ENCODE results near the gene FKBP8. TPM values are rescaled to one million over a fixed set of nuclear protein-coding genes. Genes with fewer than 3 reads are reported as not detected.

FKBP8 gene
- total RNA-seq, 1 donor from 2014 or later: 175 TPM

- Mint-ChIP-seq H3K9me3 (no peaks in the 10 kb centered on the region), H3K36me3 (ENCODE audit: low read depth) (peaks cover 5% of the 10 kb centered on the region), H3K27ac (ENCODE audit: unreplicated experiment) (no peak overlapping the region), H3K4me1 (no peaks in the 10 kb centered on the region), H3K4me3 (no peak overlapping the region), H3K27me3 (ENCODE audit: low read depth) (no peaks in the 10 kb centered on the region)
- no peak for DNase-seq (ENCODE audit: low read depth, low spot score)
- TF ChIP-seq CTCF (conservative IDR thresholded peaks at IDR 0.05): no peak
These were observed 10.3 kb downstream of the FKBP8 start for GRCh38 chr19:18533058-18533457.

GRCh38 chr19:18532168-18532890 is 11.0 kb downstream of the FKBP8 start:
- H3K36me3 Mint-ChIP-seq (ENCODE audit: low read depth): peaks cover 5% of the 10 kb centered on the region
- DNase-seq (ENCODE audit: low read depth, low spot score): no peak
- no peak overlapping the region for H3K27ac Mint-ChIP-seq (ENCODE audit: unreplicated experiment)
- TF ChIP-seq CTCF (conservative IDR thresholded peaks at IDR 0.05): no peak
- no peak overlapping the region for H3K4me3 Mint-ChIP-seq
- no peaks in the 10 kb centered on the region for H3K4me1 Mint-ChIP-seq
- no peaks in the 10 kb centered on the region for H3K9me3 Mint-ChIP-seq
- no peaks in the 10 kb centered on the region for H3K27me3 Mint-ChIP-seq (ENCODE audit: low read depth)

- Mint-ChIP-seq H3K4me3 (no peak overlapping the region), H3K27me3 (ENCODE audit: low read depth) (no peaks in the 10 kb centered on the region), H3K9me3 (no peaks in the 10 kb centered on the region)
These were observed 11.9 kb downstream of the FKBP8 start for GRCh38 chr19:18531485-18531884.

GRCh38 chr19:18529782-18530181 is 13.6 kb downstream of the FKBP8 start:
- Mint-ChIP-seq H3K27ac (ENCODE audit: unreplicated experiment) (no peak overlapping the region), H3K9me3 (no peaks in the 10 kb centered on the region), H3K4me1 (no peaks in the 10 kb centered on the region), H3K4me3 (no peak overlapping the region), H3K27me3 (ENCODE audit: low read depth) (no peaks in the 10 kb centered on the region), H3K36me3 (ENCODE audit: low read depth) (no peaks in the 10 kb centered on the region)
- DNase-seq (ENCODE audit: low read depth, low spot score): no peak
- no peak for TF ChIP-seq CTCF (conservative IDR thresholded peaks at IDR 0.05)

More at GRCh38 chr19:18531485-18531884, 11.9 kb downstream of the FKBP8 start:
- no peak for DNase-seq (ENCODE audit: low read depth, low spot score)
- Mint-ChIP-seq H3K36me3 (ENCODE audit: low read depth) (peaks cover 1% of the 10 kb centered on the region), H3K4me1 (no peaks in the 10 kb centered on the region), H3K27ac (ENCODE audit: unreplicated experiment) (no peak overlapping the region)
- no peak for TF ChIP-seq CTCF (conservative IDR thresholded peaks at IDR 0.05)

GRCh38 chr19:18526316-18526715 is 17.1 kb downstream of the FKBP8 start:
- no peaks in the 10 kb centered on the region for H3K9me3 Mint-ChIP-seq
- H3K27ac Mint-ChIP-seq (ENCODE audit: unreplicated experiment): no peak overlapping the region
- H3K4me3 Mint-ChIP-seq: peak overlapping the region; percentile 34
- peaks cover 9% of the 10 kb centered on the region for H3K4me1 Mint-ChIP-seq
- H3K27me3 Mint-ChIP-seq (ENCODE audit: low read depth): no peaks in the 10 kb centered on the region
- no peak for DNase-seq (ENCODE audit: low read depth, low spot score)
- H3K36me3 Mint-ChIP-seq (ENCODE audit: low read depth): no peaks in the 10 kb centered on the region
- TF ChIP-seq CTCF (conservative IDR thresholded peaks at IDR 0.05): no peak

Measured in neural crest cell (in vitro differentiated cells).